GM12865 (cell line): ENCODE results near the gene PTP4A1.

ENCODE experiments used
- DNase-seq: peaks from one replicate; pipeline ENCODE4 v3.0.0; 2010; ENCODE audit warnings: low read depth
- H3K4me3 ChIP-seq: 2 replicates; pipeline ENCODE4 v1.5.1; 2011; ENCODE audit warnings: mild to moderate bottlenecking, low read depth, low read length, control low read depth
- CTCF ChIP-seq: IDR thresholded peaks from 2 replicates; pipeline ENCODE4 v1.5.1; 2011; ENCODE audit warnings: low read length, control low read depth, low read depth, inconsistent platforms; ENCODE audit not compliant: insufficient read depth; ENCODE audit errors: missing control alignments

PTP4A1 gene

GRCh38 chr6:63543001-63543400, 29.3 kb upstream of the PTP4A1 start:
- no peak overlapping the region for H3K4me3 ChIP-seq
- TF ChIP-seq CTCF = no peak
- no peak for DNase-seq

GRCh38 chr6:63543982-63544381, 28.3 kb upstream of the PTP4A1 start:
- TF ChIP-seq CTCF = no peak

GRCh38 chr6:63546236-63546635, 26.0 kb upstream of the PTP4A1 start:
- no peak for TF ChIP-seq CTCF
- DNase-seq = no peak
- no peak overlapping the region for H3K4me3 ChIP-seq

More at GRCh38 chr6:63543982-63544381, 28.3 kb upstream of the PTP4A1 start:
- no peak for DNase-seq
- H3K4me3 ChIP-seq = no peak overlapping the region

- DNase-seq = no peak
- no peak for TF ChIP-seq CTCF
- no peak overlapping the region for H3K4me3 ChIP-seq
Measured at GRCh38 chr6:63546697-63547096, 25.6 kb upstream of the PTP4A1 start.

DNA sequence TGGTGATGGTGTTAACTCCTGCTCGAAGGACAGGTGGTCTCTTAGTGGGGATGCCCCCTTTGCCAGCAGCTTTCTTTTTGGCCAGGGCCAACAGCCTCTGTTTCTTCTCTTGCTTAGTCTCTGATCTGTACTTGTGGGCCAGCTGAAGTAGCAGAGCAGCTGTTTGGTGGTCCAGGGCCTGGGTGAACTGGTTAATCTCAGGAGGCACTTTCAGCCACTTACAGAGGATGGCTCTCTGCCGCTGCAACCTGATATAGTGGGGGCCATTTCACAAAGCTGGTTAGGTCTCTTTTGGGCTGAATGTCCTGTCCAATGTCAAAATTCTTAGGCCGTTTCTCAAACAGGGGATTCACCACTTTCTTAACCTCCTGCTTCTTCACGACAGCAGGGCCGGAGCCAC, 23.2 kb upstream of the PTP4A1 start:
- TF ChIP-seq CTCF = no peak
- H3K4me3 ChIP-seq = no peak overlapping the region
- no peak for DNase-seq

DNA sequence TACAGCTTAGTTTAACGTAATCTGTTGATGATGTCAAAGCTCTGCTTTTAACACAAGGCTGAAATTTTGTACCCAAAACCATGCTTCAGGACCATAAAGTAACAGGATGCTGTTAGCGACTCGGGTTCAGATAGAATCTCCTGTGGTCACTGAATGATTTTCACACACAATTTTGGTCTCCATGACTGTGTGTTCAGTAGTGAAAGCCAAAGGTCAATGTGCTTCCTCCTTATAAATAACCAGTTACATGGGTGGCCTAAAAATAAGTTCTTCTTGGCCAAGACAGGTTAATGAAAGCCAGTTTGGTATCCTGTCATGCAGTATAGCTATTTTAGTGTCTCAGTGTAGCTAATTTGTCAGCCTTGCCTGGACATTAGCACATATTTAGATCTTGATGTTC, 19.1 kb upstream of the PTP4A1 start:
- peak; percentile 79 for DNase-seq
- TF ChIP-seq CTCF = no peak
- no peak overlapping the region for H3K4me3 ChIP-seq

DNA sequence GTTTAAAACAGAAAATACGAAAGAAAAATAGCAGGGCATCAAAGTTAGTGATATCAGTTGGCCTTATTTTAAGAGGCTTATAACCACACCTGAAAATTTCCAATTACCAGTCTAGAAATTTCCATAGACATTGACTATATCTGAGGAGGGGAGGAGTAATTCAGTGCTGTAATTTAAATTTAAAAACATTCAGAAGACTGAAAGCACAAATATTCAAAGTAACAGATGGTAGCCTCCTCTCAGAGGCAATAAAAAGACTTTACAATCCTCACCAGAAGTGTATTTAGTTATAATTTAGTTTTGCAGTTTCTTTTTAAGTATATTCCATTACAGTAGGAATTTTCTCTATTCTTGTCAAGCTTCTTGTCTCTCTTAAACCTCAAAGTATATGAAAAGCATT, 18.4 kb upstream of the PTP4A1 start:
- H3K4me3 ChIP-seq = no peak overlapping the region
- no peak for TF ChIP-seq CTCF
- DNase-seq = no peak
